Measurements from ENCODE around the gene RABAC1.

- TF ChIP-seq CTCF (IDR thresholded peaks at IDR 0.05) (no peak), POLR2AphosphoS5 (IDR thresholded peaks at IDR 0.05) (no peak)
These were observed 37.2 kb downstream of the RABAC1 start for GRCh38 chr19:41921577-41922576.

Data from transverse colon (tissue), 4 donors.